HFF-Myc (cell line): ENCODE data around the gene SSH2.

Source experiments
- DNase-seq: peaks from one replicate; pipeline ENCODE4 v3.0.0-alpha.2; 2011; ENCODE audit warnings: low read depth; ENCODE audit errors: extremely low read depth
- H3K4me3 ChIP-seq: replicated peaks from 2 replicates; pipeline ENCODE4 v1.5.1; 2011; ENCODE audit warnings: low read depth, mild to moderate bottlenecking, control low read depth, low read length
- TF ChIP-seq, protein P1 (sequence below): IDR thresholded peaks from 2 replicates; pipeline ENCODE4 v1.5.1; 2012; ENCODE audit warnings: mild to moderate bottlenecking, low read depth, low read length, control low read depth; ENCODE audit errors: missing control alignments

SSH2 gene

DNA sequence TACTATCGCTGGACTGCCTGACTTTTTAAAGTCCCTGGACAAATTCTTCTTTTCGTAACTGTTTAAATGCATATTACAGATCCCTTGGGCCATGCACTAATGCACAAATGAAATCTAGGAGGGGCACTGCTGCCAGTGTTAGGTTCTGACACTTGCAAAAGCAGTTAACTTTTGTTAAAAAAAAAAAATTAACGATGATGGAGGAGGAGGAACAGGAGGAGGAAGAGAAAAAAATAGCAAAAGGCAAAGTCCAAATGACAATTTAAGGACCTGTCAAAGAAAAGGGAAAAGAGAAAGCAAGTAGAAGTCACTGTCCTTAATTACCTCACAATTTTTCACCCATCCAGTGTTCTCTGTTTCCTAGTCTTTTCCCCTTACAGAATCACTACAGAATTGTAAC lies 209.5 kb downstream of the SSH2 start:
- no peak for DNase-seq
- TF ChIP-seq, protein P1, sequence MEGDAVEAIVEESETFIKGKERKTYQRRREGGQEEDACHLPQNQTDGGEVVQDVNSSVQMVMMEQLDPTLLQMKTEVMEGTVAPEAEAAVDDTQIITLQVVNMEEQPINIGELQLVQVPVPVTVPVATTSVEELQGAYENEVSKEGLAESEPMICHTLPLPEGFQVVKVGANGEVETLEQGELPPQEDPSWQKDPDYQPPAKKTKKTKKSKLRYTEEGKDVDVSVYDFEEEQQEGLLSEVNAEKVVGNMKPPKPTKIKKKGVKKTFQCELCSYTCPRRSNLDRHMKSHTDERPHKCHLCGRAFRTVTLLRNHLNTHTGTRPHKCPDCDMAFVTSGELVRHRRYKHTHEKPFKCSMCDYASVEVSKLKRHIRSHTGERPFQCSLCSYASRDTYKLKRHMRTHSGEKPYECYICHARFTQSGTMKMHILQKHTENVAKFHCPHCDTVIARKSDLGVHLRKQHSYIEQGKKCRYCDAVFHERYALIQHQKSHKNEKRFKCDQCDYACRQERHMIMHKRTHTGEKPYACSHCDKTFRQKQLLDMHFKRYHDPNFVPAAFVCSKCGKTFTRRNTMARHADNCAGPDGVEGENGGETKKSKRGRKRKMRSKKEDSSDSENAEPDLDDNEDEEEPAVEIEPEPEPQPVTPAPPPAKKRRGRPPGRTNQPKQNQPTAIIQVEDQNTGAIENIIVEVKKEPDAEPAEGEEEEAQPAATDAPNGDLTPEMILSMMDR = no peak
- H3K4me3 ChIP-seq = no peak overlapping the region

DNA sequence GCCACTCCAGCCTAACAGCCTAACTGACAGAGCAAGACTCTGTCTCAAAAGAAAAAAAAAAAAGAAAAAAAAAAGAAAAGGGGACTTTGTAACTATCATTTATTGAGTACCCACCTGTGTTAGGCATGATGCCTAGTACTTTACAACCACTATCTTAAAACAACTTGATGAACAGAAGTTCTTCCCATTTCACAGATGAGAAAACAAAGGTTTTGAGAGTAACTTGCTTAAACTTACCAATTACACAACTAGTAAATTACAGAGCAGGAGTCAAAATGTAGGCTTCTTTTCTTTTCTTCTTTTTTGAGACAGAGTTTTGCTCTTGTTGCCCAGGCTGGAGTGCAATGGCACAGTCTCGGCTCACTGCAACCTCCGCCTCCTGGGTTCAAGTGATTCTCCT lies 210.6 kb downstream of the SSH2 start:
- H3K4me3 ChIP-seq = no peak overlapping the region
- no peak for DNase-seq
- TF ChIP-seq, protein P1 = no peak

DNA sequence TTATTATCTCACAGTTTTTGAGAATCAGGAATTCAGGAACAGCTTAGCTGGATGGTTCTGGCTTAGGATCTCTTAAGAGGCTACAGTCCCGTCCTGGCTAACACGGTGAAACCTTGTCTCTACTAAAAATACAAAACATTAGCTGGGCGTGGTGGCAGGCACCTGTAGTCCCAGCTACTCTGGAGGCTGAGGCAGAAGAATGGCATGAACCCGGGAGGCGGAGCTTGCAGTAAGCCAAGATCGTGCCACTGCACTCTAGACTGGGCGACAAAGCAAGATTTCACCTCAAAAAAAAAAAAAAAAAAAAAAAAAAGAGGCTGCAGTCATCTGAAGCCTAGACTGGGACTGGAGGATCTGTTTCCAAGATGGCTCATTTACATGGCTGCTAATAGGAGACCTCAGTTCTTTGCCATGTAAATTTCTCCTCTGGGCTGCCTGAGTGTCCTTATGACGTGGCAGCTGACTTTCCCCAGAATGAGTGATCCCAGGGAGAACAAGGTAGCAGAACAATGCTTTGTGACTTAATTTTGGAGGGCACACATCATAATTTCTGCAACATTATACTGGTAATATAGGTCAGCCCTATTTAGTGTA lies 211.5 kb downstream of the SSH2 start:
- TF ChIP-seq, protein P1 = no peak
- no peak for DNase-seq

DNA sequence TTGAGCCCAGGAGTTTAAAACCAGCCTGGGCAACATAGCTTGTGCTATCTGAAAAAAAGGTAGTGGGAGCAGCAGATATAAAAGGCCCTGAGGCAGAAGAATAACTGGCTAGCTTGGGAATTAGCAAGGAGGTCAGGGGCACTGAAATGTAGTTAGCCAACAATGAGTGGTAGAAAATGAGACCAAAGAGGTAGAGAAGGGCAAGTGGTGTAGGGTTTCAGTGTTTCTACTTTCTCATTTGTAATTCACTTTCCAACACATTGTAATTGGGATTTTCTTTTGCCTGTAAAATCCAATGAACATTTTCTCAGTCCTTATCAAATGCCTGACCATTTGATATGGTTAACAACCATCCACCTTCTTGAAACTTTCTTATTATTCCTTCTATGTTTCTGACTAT lies 212.2 kb downstream of the SSH2 start:
- H3K4me3 ChIP-seq = no peak overlapping the region
- DNase-seq = no peak
- TF ChIP-seq, protein P1 = no peak

More for the DNA sequence above, 211.5 kb downstream of the SSH2 start:
- H3K4me3 ChIP-seq = no peak overlapping the region

DNA sequence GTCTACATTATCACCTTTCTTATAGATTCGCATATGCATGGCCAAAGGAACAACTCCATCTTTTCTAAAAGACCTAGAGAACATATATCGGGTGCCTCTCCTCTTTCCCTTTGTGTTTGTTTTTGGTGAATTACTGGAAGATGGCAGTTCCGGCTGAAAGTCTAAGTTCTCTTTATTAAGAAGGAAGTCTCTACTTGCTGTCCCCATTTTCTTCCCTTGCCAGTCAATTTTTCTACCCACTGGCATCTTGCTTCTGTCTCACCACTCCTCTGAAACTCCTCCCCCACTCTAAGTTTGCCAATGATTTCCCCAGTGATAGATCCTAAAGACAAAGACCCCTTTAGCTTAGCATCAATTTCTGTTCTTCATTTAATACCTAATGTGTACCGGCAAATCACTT lies 213.5 kb downstream of the SSH2 start:
- TF ChIP-seq, protein P1 = no peak
- no peak overlapping the region for H3K4me3 ChIP-seq
- no peak for DNase-seq

DNA sequence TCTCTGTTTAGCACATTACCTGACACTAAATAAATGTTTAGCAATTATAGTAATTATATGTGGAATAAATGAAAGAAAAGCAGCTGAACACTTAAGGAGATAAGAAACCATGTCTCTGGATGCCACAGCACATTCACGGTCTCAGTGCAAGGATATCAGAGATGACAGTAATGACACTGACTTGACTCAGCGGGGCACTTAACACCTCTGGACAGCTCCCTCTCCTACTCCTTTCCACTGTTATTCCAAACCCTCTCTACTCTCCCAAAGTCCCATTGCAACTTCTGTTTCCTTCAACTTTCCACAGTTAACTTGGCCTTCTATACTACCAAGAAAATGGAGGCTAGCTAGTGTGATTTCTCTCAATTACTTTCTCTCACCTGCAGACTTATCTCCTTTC lies 214.3 kb downstream of the SSH2 start:
- TF ChIP-seq, protein P1 = no peak
- no peak for DNase-seq
- no peak overlapping the region for H3K4me3 ChIP-seq

DNA sequence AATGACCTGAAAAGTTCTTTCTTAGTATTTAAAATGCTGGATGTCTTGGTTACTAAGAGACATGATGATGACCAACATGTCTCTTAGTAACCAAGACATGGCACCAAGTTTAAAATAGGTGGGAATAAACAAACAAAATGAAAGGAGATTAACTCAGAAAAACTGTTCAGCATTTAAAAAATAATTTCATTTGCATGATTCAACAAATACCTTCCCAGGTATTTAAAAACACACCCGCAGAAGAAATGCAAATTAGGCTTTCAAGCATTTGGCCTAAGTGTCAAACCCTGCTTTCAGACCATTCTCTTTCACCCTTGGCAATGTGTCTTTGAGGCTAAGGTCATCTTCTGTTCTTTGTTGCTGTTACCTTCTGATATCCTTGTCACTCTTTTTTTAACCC lies 215.9 kb downstream of the SSH2 start:
- TF ChIP-seq, protein P1 = no peak
- DNase-seq = no peak
- H3K4me3 ChIP-seq = no peak overlapping the region
